COR-L47 (cell line): ENCODE data around the gene NDUFS3.
"Not testable (repeated sequence)": the region's sequence is repeated elsewhere in the genome, so short reads cannot be mapped to it uniquely, and the experiment has no call there.

ENCODE experiments used
- DNase-seq: peaks from one replicate; lab custom pipeline; 2025; lab: John Stamatoyannopoulos, UW

The NDUFS3 gene

GRCh38 chr11:47560426-47560825 lies 18.4 kb upstream of the NDUFS3 start:
- DNase-seq, result no peak

DNA sequence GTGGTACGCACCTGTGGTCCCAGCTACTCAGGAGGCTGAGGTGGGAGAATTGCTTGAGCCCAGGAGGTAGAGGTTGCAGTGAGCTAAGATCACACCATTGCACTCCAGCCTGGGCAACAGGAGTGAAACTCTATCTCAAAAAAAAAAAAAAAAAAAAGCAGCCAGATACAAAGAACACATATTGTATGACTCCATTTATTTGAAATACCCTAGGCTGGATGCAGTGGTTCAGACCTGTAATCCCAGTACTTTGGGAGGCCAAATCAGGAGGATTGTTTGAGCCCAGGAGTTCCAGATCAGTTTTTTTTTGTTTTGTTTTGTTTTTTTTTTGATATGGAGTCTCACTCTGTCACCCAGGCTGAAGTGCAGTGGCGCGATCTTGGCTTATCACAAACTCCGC lies 16.5 kb upstream of the NDUFS3 start:
- DNase-seq, result not testable (repeated sequence)

DNA sequence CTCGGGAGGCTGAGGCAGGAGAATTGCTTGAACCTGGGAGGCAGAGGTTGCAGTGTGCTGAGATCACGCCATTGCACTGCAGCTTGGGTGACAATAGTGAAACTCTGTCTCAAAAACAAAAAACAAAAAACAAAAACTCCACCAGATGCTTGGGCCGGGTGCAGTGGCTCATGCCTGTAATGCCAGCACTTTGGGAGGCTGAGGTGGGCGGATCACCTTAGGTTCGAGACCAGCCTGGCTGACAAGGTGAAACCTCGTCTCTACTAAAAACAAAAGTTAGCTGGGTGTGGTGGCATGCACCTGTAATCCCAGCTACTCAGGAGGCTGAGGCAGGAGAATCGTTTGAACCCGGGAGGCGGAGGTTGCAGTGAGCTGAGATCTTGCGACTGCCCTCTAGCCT lies 14.5 kb upstream of the NDUFS3 start:
- not testable (repeated sequence) for DNase-seq

DNA sequence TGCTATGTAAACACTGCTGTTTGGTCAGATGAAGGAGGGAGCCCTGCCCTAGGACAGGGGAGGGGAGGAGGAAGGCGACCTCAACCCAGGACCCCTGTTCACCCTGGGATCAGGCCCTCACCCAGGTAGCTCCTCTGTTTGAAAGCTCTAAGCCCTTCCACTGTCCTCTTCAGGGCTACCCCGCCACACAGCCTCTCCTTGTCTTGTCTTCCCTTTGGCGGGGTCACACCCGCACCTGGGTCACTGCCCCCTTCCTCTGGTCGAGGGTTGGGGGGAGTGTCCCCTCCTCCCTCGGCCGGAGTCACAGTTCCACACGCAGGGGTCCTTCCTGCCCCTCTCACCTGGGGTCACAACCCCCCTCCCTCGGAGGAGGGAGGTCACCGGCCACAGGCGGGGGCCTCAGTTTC lies 13.9 kb upstream of the NDUFS3 start:
- DNase-seq, result no peak

GRCh38 chr11:47565340-47566148 lies 13.3 kb upstream of the NDUFS3 start, which contains the start of gene PTPMT1:
Gene PTPMT1, plus strand, starts transcription at chr11:47565599. Its CDS starts 24 bp downstream, at chr11:47565623.
- peak; percentile 62 for DNase-seq

DNA sequence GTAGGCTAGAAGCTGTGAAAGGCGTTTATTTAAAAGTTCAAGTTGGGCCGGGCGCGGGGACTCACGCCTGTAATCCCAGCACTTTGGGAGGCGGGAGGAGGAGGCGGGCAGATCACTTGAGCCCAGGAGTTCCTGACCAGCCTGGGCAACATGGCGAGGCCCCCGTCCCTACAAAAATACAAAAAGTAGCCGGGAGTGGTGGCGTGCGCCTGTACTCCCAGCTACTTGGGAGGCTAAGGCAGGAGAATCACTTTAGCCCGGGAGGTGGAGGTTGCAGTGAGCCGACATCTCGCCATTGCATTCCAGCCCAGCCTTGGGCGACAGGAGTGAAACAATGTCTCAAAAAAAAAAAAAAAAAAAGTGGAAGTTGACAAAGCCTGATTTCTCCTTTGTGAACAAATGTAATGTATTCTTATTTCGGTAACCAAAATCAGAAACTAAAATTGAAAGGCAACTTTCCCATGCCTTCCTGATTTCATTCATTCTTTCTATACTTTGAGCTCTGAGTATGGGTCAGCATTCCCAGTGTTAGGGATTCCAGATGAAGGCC lies 12.7 kb upstream of the NDUFS3 start:
- no peak for DNase-seq

GRCh38 chr11:47569646-47570045 lies 9.2 kb upstream of the NDUFS3 start:
- DNase-seq, result no peak

DNA sequence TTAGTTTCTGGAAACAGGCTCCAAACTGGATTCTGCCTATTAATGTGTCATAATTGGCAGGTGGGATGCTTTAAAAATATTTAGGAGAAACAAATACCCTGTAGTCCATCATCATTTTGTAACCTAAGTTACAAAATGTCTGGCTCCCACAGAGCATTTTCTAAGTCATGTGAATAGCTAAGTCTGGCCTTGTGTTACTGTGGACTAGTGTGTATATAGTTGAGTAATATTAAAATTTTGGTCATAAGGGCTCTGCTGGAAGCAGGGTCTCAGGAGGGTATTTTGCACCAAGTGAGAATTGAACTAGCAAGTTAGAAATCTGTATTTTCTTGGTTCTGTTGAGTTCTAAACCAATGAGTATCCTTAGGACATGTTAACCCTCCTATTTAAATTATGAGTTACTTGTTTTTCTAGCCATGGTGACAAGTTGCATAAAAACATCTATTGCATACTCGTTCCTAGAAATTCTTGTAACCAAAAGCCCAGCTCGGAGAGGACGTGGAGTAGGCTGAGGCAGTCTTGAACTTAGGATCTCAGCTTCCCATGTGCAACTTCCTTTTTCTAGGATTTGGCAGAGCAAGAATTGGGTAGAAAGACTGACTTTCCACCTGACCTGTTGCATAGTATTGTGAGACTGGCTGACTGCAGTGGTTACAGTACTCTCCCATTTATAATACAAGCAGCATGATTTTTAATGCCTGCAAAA lies 8.1 kb upstream of the NDUFS3 start:
- no peak for DNase-seq

GRCh38 chr11:47571357-47571729 lies 7.5 kb upstream of the NDUFS3 start:
- DNase-seq, result no peak

DNA sequence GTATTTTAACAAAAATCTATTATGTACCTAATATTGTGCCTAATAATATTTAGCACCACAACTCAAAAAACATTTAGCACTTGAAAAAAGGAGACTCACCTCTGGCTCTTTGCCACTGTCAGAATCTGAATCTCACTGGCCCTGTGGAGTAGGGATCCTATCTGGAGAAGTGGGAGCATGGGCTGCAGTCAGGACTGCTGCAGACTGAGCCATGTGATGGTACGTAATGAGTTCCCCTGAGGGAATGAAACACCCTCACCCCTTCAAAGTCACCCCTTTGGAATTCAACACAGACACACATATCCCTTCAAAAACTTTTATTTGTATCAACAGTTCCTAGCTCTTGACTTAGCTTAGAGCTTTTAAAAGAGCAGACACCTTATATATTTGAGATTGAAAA lies 7.0 kb upstream of the NDUFS3 start:
- DNase-seq, result no peak

GRCh38 chr11:47572715-47573255 lies 6.1 kb upstream of the NDUFS3 start:
- no peak for DNase-seq

- no peak for DNase-seq
These were observed 5.6 kb upstream of the NDUFS3 start for GRCh38 chr11:47573321-47573720.

GRCh38 chr11:47577460-47578041 lies 1.3 kb upstream of the NDUFS3 start:
- no peak for DNase-seq

GRCh38 chr11:47583844-47584243 lies 5.0 kb downstream of the NDUFS3 start:
- DNase-seq, result no peak

DNA sequence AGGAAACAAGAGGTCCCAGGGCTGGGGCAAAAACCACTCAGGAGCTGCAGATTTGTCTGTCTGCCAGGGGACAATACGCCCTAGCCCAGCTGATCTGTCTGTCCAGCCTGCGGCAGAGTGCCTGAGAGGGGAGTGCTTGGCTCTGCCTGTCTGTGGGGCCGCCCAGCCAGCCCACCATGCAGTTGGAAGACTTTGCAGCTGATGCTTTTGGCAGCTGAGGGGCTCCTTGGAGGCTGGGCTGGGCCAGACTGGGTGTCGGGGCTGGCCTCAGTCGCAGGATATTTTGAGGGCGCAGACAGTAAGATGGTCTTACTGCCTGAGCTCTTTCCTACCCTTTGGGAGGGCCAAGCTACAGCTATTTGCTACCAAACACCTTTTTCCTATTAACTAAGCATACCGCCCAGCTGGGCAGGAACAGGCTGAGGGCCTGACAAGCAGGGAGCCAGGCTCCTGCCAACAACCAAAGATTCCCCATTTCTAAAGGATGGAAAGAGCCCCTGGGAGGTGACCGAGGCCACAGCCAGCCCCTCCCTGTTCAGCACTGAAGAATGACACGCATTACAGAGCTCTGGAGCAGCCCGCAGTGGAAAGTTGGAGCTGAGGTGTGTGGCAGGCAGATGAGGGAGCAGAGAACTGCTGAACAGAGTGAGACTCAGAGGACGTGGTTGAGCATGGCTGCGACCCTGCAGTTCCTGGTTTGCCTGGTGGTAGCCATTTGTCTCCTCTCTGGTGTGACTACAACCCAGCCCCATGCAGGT lies 7.4 kb downstream of the NDUFS3 start, which contains the start of gene FAM180B:
Gene FAM180B, plus strand, starts transcription at position 581 of the 758 bp plus-strand sequence. Its CDS starts 91 bp downstream, at position 672.
- DNase-seq, result no peak

DNA sequence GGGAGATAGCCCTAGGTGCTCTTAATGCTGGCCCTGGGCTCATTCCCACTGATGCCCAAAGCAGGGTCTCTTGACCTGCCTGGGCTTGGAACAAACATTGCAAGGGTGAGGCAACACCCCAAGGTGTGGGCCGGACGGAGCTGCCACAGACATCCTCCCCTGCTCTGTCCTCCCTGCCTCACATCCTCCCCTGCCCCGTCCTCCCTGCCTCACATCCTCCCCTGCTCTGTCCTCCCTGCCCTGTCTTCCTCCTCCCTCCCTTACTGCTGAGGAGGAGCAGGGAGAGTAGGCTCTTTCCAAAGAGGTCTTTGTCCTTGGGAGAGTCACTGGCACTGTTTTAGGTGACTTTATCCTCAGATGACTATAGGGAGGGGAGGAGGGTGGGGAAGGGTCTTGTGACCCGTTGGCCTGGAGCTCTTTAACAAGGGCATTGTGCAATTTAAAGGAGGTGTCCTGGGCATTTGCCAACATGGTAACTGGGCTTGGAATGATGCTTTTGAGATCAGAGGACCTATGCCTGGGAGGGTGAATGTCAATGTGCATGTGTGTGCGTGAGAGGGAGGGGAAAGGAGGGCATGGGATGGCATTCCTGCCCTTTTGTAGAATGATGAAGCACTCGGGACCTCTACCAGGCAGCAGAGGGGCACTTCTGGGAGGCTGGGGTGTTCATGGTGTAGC lies 8.3 kb downstream of the NDUFS3 start:
- DNase-seq, result no peak

GRCh38 chr11:47587723-47588326 lies 9.0 kb downstream of the NDUFS3 start:
- no peak for DNase-seq

DNA sequence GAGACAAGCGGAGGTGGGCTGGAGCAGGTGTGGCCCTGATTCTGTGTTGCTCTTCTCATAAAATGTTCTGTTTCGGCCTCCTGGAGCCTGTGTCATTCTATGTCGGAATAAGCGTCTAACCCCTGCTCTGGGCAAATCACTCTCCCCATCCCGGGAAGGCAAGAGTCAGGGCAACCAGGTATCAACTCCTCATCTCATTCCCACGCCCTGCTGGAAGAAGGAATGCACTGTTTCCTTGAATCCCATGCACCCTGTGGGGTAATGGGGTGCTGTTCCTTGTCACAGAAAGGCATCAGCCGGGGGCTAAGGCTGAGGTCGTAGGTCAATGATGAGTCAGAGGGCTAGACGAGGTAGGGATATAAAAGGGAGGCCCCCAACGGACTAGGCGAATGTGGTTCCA lies 10.2 kb downstream of the NDUFS3 start:
- DNase-seq, result no peak

DNA sequence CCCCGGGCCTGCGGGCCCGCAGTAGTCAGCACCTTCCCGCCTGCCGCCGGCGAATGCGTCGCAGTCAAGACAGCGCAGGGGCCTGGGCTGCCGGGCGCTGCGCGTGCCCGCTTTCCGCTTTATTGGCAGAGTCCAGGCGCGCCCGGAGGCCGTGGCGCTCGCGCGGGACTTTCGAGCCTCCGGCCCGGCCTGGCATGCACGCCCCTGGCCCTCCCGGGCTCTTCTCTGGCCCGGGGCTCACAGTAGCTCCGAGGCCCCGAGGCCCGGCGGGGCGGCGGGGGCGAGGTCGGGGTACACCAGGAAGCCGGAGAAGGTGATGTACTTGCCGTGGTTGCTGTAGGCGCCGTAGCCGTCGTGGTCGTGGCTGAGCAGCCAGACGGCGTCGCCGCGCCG lies 10.7 kb downstream of the NDUFS3 start:
- no peak for DNase-seq
